Left lung (tissue), 10 donors: ENCODE results near the gene SIVA1. TPM values are rescaled to one million over a fixed set of nuclear protein-coding genes. Genes with fewer than 3 reads are reported as not detected.
A peak's percentile ranks its signal among the peaks of the same experiment; 100 is the strongest.

Source experiments
- ATAC-seq: fragments of 200-7000 bp; cut with Tn5 transposase; one replicate; pipeline ENCODE4 v1.9.1; 2020; ENCODE audit warnings: moderate library complexity
- DNase-seq, 4 donors: peaks; one replicate each; pipeline ENCODE4 v3.0.0-alpha.2; 2013 to 2020
- H3K27ac ChIP-seq, 2 donors: fragments of 200-600 bp; sonication (generic) in 1 of 2; one replicate each; pipeline versions ENCODE4 v1.5.0 to v1.8.0; 2020 to 2021
- H3K27me3 ChIP-seq, 2 donors: fragments of 200-600 bp; sonication (generic) in 1 of 2; one replicate each; pipeline versions ENCODE4 v1.5.0 to v1.8.0; 2020 to 2021
- H3K36me3 ChIP-seq, 2 donors: fragments of 200-600 bp; sonication (generic) in 1 of 2; one replicate each; pipeline versions ENCODE4 v1.5.0 to v1.8.0; 2020 to 2021
- H3K4me1 ChIP-seq, 2 donors: fragments of 200-600 bp; one replicate each; pipeline ENCODE4 v1.8.0; 2021
- H3K4me3 ChIP-seq, 2 donors: fragments of 200-600 bp; sonication (generic) in 1 of 2; one replicate each; pipeline versions ENCODE4 v1.5.0 to v1.8.0; 2020 to 2021; ENCODE audit warnings: mild to moderate bottlenecking in 1 of 2
- H3K9me3 ChIP-seq, 2 donors: fragments of 200-600 bp; sonication (generic) in 1 of 2; one replicate each; pipeline versions ENCODE4 v1.5.0 to v1.8.0; 2020 to 2021
- CTCF ChIP-seq, 2 donors: fragments of 200-600 bp; sonication (generic) in 1 of 2; IDR thresholded peaks; one replicate each; pipeline versions ENCODE4 v1.5.0 to v1.8.0; 2021; ENCODE audit warnings: antibody characterized with exemption in 2 of 2
- intact Hi-C, 2 donors: fragments of 100-400 bp; cut with DNase I; formaldehyde crosslinking; loops; one replicate each; pipeline versions ENCODE4 v1.11.2 to v1.14.2; 2022
- polyA plus RNA-seq, 6 donors: library from polyadenylated mRNA; unstranded; fragments of 120-200 nt; gene quantifications; one replicate each; pipeline ENCODE4 v1.2.1, GENCODE V29; 2013; ENCODE audit not compliant: insufficient read length in 6 of 6
- total RNA-seq, 2 donors: library from RNA; stranded (reverse); fragmentation: NEBNext Ultra II Directional; extraction: Animal tissue kit (Norgen Biotek cat#: 25700); gene quantifications; one replicate each; pipeline ENCODE4 v1.2.1, GENCODE V29; 2021
- donor health status: DM: no; HTN: yes; CAD: no.
- donor health status: DM: no; HTN: no; CAD: no.

Gene SIVA1
- total and polyA plus RNA-seq, 8 donors: 54.4 to 88.4 (median 72.0) TPM

- Histone ChIP-seq H3K27ac (no peak overlapping the region), H3K36me3 (no peaks in the 10 kb centered on the region), H3K9me3 (no peaks in the 10 kb centered on the region), H3K4me3 (no peak overlapping the region), H3K4me1 (peaks cover 9 to 35% of the 10 kb centered on the region in 2 donors), H3K27me3 (no peaks in the 10 kb centered on the region)
- ATAC-seq (no peak), DNase-seq (no peak)
- no peak for TF ChIP-seq CTCF (IDR thresholded peaks at IDR 0.05)
- intact Hi-C loops: no loop called here
Measured at GRCh38 chr14:104734601-104734990, 18.4 kb upstream of the SIVA1 start.

DNA sequence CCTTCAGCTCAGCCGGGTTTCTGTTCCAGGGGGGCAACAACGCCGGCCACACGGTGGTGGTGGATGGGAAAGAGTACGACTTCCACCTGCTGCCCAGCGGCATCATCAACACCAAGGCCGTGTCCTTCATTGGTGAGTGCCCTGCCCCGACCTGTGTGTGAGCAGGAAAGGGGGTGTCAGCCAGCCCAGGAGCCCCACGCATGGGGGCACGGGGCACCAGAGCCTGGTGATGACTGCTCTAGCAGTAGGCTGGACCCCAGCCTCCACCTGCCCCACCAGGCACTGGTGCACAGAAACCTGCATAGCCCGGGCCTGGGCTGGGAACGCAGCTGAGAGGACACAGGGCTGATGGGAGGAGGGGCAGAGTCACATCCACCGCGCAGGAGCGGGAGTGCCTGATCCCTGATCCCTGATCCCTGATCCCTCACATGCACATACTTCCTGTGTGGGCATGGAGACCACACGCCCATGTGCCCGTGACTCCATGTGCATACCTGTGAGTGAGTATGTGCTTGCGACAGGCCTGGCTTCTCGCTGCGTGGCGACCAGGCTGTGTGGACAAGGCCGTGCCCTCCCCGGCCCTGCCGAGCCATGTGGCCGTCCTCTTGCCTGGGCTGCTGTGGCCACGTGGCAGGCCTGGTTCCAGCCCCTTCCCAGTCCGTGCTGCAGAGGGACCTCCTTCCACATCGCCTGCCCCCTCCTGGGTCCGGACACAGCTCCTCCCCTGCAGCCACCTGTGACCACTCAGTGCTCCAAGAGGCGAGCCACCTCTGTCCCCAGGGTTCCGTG is 17.8 kb upstream of the SIVA1 start:
- peak overlapping the region; percentile 21 to 60 for H3K27ac ChIP-seq
- H3K9me3 ChIP-seq: no peaks in the 10 kb centered on the region
- no peaks in the 10 kb centered on the region for H3K27me3 ChIP-seq
- no peaks in the 10 kb centered on the region for H3K36me3 ChIP-seq
- TF ChIP-seq CTCF (IDR thresholded peaks at IDR 0.05): no peak
- no peak overlapping the region for H3K4me3 ChIP-seq
- ATAC-seq: no peak
- intact Hi-C loops: no loop called here
- DNase-seq: no peak
- H3K4me1 ChIP-seq: peaks cover 9 to 35% of the 10 kb centered on the region in 2 donors

GRCh38 chr14:104735830-104736642 is 16.9 kb upstream of the SIVA1 start:
- Histone ChIP-seq H3K36me3 (no peaks in the 10 kb centered on the region), H3K4me3 (no peak overlapping the region), H3K4me1 (peaks cover 9 to 35% of the 10 kb centered on the region in 2 donors), H3K27me3 (no peaks in the 10 kb centered on the region), H3K27ac (peak overlapping the region; percentile 21 to 60), H3K9me3 (no peaks in the 10 kb centered on the region)
- DNase-seq: peak in 3 of 4 donors; percentile 54 to 86 (median 82)
- intact Hi-C loops: no loop called here
- no peak for TF ChIP-seq CTCF (IDR thresholded peaks at IDR 0.05)
- ATAC-seq: peak; percentile 75

GRCh38 chr14:104738375-104739019 is 14.4 kb upstream of the SIVA1 start:
- Histone ChIP-seq H3K36me3 (no peaks in the 10 kb centered on the region), H3K27me3 (no peaks in the 10 kb centered on the region), H3K4me1 (peaks cover 9 to 21% of the 10 kb centered on the region in 2 donors), H3K27ac (no peak overlapping the region), H3K4me3 (no peak overlapping the region), H3K9me3 (no peaks in the 10 kb centered on the region)
- no peak for ATAC-seq
- peak in 1 of 4 donors; percentile 58 for DNase-seq
- TF ChIP-seq CTCF (IDR thresholded peaks at IDR 0.05): no peak
- intact Hi-C loops: no loop called here

GRCh38 chr14:104739026-104739425 is 13.9 kb upstream of the SIVA1 start:
- Histone ChIP-seq H3K9me3 (no peaks in the 10 kb centered on the region), H3K4me1 (peaks cover 9 to 21% of the 10 kb centered on the region in 2 donors), H3K27me3 (no peaks in the 10 kb centered on the region), H3K36me3 (no peaks in the 10 kb centered on the region), H3K4me3 (no peak overlapping the region), H3K27ac (no peak overlapping the region)
- ATAC-seq: no peak
- intact Hi-C loops: no loop called here
- TF ChIP-seq CTCF (IDR thresholded peaks at IDR 0.05): no peak
- peak in 1 of 4 donors; percentile 75 for DNase-seq
